WTC11 (cell line): ENCODE measurements around the gene OVCA2. TPM values are rescaled to one million over a fixed set of nuclear protein-coding genes. Genes with fewer than 3 reads are reported as not detected.

Experiments used
- ATAC-seq: fragments of 200-7000 bp; cut with Tn5 transposase; 2 replicates; pipeline ENCODE4 v1.10.0; 2021; ENCODE audit warnings: mild to moderate bottlenecking, moderate library complexity
- CTCF ChIA-PET: fragments of 300-600 bp; sonication (Branson Sonifier 250); formaldehyde crosslinking; loops from one replicate; lab custom pipeline; 2021; ENCODE audit warnings: antibody characterized with exemption; lab: Charles Lee
- POLR2A ChIA-PET: fragments of 350-600 bp; sonication (Branson Sonifier 250); formaldehyde crosslinking; loops from one replicate; lab custom pipeline; 2021; ENCODE audit warnings: antibody characterized with exemption; lab: Charles Lee
- DNase-seq: peaks from one replicate; pipeline ENCODE4 v3.0.0; 2021; ENCODE audit warnings: low spot score
- H3K27ac Mint-ChIP-seq: 2 replicates; pipeline ENCODE4 v1.8.0; 2021; ENCODE audit warnings: mixed read lengths
- H3K27me3 Mint-ChIP-seq: 2 replicates; pipeline ENCODE4 v1.8.0; 2021; ENCODE audit warnings: low read depth, mild to moderate bottlenecking, moderate library complexity, mixed read lengths
- H3K36me3 Mint-ChIP-seq: 2 replicates; pipeline ENCODE4 v1.8.0; 2021; ENCODE audit warnings: mixed read lengths
- H3K4me1 Mint-ChIP-seq: 2 replicates; pipeline ENCODE4 v1.8.0; 2022; ENCODE audit warnings: mixed read lengths
- H3K4me3 Mint-ChIP-seq: 2 replicates; pipeline ENCODE4 v1.8.0; 2021; ENCODE audit warnings: mild to moderate bottlenecking, moderate library complexity, mixed read lengths
- H3K9me3 Mint-ChIP-seq: 2 replicates; pipeline ENCODE4 v1.8.0; 2021; ENCODE audit warnings: mixed read lengths
- CBFB ChIP-seq: sonication (generic); formaldehyde crosslinking; IDR thresholded peaks from 2 replicates; pipeline ENCODE4 v1.8.1; 2022; ENCODE audit warnings: mild to moderate bottlenecking, low read depth, missing genetic modification reagents
- ELF4 ChIP-seq: sonication (generic); formaldehyde crosslinking; IDR thresholded peaks from 2 replicates; pipeline ENCODE4 v1.8.1; 2022; ENCODE audit warnings: low read depth, mild to moderate bottlenecking, moderate library complexity, missing genetic modification reagents
- ETV6 ChIP-seq: sonication (generic); formaldehyde crosslinking; IDR thresholded peaks from 2 replicates; pipeline ENCODE4 v1.8.1; 2022; ENCODE audit warnings: mild to moderate bottlenecking, missing genetic modification reagents
- KAT7 ChIP-seq: sonication (generic); formaldehyde crosslinking; IDR thresholded peaks from 2 replicates; pipeline ENCODE4 v1.8.1; 2023; ENCODE audit warnings: missing genetic modification reagents, mild to moderate bottlenecking, borderline replicate concordance
- NR2C2 ChIP-seq: sonication (generic); formaldehyde crosslinking; IDR thresholded peaks from 2 replicates; pipeline ENCODE4 v1.8.0; 2022; ENCODE audit warnings: mild to moderate bottlenecking, missing genetic modification reagents
- RELA ChIP-seq: sonication (generic); formaldehyde crosslinking; IDR thresholded peaks from 2 replicates; pipeline ENCODE4 v1.8.1; 2022; ENCODE audit warnings: missing genetic modification reagents, mild to moderate bottlenecking, borderline replicate concordance
- SMAD3 ChIP-seq: sonication (generic); formaldehyde crosslinking; IDR thresholded peaks from 2 replicates; pipeline ENCODE4 v1.8.0; 2022; ENCODE audit warnings: missing genetic modification reagents, mild to moderate bottlenecking, borderline replicate concordance
- SMAD4 ChIP-seq: sonication (generic); formaldehyde crosslinking; IDR thresholded peaks from 2 replicates; pipeline ENCODE4 v1.8.0; 2022; ENCODE audit warnings: mild to moderate bottlenecking, missing genetic modification reagents
- SOX15 ChIP-seq: fragments of 250-450 bp; sonication (Bioruptor Pico); IDR thresholded peaks from 2 replicates; pipeline ENCODE4 v1.9.0; 2021; ENCODE audit warnings: mild to moderate bottlenecking
- TEAD1 ChIP-seq: sonication (generic); formaldehyde crosslinking; IDR thresholded peaks from 2 replicates; pipeline ENCODE4 v1.8.0; 2022; ENCODE audit warnings: mild to moderate bottlenecking, missing genetic modification reagents
- total RNA-seq: library from RNA; stranded (reverse); gene quantifications from 3 replicates; pipeline ENCODE4 v1.2.3, GENCODE V29; 2021
- TF ChIP-seq, protein P1 (sequence below): sonication (generic); formaldehyde crosslinking; IDR thresholded peaks from 2 replicates; pipeline ENCODE4 v1.8.0; 2022; ENCODE audit warnings: missing genetic modification reagents
- TF ChIP-seq, protein P2 (sequence below): sonication (generic); formaldehyde crosslinking; IDR thresholded peaks from 2 replicates; pipeline ENCODE4 v1.8.1; 2022; ENCODE audit warnings: mild to moderate bottlenecking, moderate library complexity, missing genetic modification reagents
- TF ChIP-seq, protein P3 (sequence below): fragments of 250-450 bp; sonication (Bioruptor Pico); conservative IDR thresholded peaks from 2 replicates; pipeline ENCODE4 v1.9.0; 2021; ENCODE audit warnings: mild to moderate bottlenecking
- TF ChIP-seq, protein P4 (sequence below): sonication (generic); formaldehyde crosslinking; IDR thresholded peaks from 2 replicates; pipeline ENCODE4 v1.8.1; 2023; ENCODE audit warnings: mild to moderate bottlenecking, missing genetic modification reagents, borderline replicate concordance
- TF ChIP-seq, protein P5 (sequence below): sonication (generic); formaldehyde crosslinking; IDR thresholded peaks from 2 replicates; pipeline ENCODE4 v1.8.1; 2022; ENCODE audit warnings: missing genetic modification reagents, borderline replicate concordance
- TF ChIP-seq, protein P6 (sequence below): fragments of 250-450 bp; sonication (Bioruptor Pico); IDR thresholded peaks from 2 replicates; pipeline ENCODE4 v1.9.0; 2021; ENCODE audit warnings: moderate library complexity, mild to moderate bottlenecking, inconsistent platforms, borderline replicate concordance
- TF ChIP-seq, protein P7 (sequence below): sonication (generic); formaldehyde crosslinking; IDR thresholded peaks from 2 replicates; pipeline ENCODE4 v1.8.1; 2023; ENCODE audit warnings: mild to moderate bottlenecking, missing genetic modification reagents

The OVCA2 gene
- total RNA-seq, 1 experiment from 2014 or later = 23.5 TPM

DNA sequence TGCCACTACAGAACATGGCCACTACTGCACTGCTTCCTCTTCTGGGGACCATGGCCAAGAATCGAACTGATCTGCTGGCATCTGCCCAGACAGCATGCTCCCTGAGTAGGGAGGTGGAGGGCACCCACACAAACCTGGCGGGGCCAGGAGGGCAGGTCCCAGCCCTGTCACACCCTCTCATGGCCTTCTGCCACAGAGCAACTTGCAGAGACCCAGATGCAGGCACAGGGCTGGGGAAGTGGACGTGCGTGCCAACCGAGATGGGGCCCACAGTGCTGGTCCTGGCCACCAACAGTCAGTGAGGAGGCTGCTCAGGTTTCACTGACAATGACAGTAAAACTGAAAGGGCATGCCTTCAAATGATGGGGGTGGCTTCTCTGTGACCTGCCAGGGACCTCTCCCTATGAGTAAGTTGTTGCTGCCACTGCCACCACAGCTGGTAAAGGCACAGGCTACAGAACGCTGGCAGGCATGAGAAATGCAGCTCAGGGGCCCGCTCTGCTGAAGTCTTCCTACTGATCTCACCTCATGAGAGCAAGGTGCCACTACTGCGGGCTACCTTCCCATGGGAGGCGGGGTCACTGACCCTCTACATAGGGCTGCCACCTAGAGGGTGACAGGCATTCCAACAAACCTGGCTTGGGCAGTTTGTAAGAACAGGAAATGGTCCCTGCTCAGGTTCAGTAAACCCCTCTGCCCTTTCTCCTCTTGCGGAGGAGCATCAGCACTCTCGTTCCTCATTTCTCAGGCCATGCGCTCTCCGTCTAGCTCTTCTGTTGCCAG is 28.6 kb downstream of the OVCA2 start:
- peak; percentile 58 for DNase-seq
- Mint-ChIP-seq H3K9me3 (no peaks in the 10 kb centered on the region), H3K36me3 (no peaks in the 10 kb centered on the region; the same call in 1 of the 2 replicates), H3K27ac (peak overlapping the region; percentile 75), H3K4me3 (no peak overlapping the region), H3K27me3 (no peaks in the 10 kb centered on the region), H3K4me1 (peaks cover 12% of the 10 kb centered on the region)
- ATAC-seq = peak; percentile 84
- CTCF ChIA-PET = interaction anchor here (0.6 to 11.0 kb wide), 7 partner anchors 10 to 174 kb away, joined by 3 to 96 read pairs (median 4); partner anchors contain the start of gene HIC1
- TF ChIP-seq, protein P1, sequence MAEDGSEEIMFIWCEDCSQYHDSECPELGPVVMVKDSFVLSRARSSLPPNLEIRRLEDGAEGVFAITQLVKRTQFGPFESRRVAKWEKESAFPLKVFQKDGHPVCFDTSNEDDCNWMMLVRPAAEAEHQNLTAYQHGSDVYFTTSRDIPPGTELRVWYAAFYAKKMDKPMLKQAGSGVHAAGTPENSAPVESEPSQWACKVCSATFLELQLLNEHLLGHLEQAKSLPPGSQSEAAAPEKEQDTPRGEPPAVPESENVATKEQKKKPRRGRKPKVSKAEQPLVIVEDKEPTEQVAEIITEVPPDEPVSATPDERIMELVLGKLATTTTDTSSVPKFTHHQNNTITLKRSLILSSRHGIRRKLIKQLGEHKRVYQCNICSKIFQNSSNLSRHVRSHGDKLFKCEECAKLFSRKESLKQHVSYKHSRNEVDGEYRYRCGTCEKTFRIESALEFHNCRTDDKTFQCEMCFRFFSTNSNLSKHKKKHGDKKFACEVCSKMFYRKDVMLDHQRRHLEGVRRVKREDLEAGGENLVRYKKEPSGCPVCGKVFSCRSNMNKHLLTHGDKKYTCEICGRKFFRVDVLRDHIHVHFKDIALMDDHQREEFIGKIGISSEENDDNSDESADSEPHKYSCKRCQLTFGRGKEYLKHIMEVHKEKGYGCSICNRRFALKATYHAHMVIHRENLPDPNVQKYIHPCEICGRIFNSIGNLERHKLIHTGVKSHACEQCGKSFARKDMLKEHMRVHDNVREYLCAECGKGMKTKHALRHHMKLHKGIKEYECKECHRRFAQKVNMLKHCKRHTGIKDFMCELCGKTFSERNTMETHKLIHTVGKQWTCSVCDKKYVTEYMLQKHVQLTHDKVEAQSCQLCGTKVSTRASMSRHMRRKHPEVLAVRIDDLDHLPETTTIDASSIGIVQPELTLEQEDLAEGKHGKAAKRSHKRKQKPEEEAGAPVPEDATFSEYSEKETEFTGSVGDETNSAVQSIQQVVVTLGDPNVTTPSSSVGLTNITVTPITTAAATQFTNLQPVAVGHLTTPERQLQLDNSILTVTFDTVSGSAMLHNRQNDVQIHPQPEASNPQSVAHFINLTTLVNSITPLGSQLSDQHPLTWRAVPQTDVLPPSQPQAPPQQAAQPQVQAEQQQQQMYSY (CRISPR knock-in tag) = peak; percentile 44
- TF ChIP-seq, protein P2, sequence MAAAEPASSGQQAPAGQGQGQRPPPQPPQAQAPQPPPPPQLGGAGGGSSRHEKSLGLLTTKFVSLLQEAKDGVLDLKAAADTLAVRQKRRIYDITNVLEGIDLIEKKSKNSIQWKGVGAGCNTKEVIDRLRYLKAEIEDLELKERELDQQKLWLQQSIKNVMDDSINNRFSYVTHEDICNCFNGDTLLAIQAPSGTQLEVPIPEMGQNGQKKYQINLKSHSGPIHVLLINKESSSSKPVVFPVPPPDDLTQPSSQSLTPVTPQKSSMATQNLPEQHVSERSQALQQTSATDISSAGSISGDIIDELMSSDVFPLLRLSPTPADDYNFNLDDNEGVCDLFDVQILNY = no peak
- no peak for TF ChIP-seq ELF4 (CRISPR knock-in tag)
- no peak for TF ChIP-seq SMAD3 (CRISPR knock-in tag)
- POLR2A ChIA-PET = interaction anchor here (0.6 kb wide), 1 partner anchor 140 kb away, joined by 5 read pairs; no protein-coding TSS in a partner anchor

DNA sequence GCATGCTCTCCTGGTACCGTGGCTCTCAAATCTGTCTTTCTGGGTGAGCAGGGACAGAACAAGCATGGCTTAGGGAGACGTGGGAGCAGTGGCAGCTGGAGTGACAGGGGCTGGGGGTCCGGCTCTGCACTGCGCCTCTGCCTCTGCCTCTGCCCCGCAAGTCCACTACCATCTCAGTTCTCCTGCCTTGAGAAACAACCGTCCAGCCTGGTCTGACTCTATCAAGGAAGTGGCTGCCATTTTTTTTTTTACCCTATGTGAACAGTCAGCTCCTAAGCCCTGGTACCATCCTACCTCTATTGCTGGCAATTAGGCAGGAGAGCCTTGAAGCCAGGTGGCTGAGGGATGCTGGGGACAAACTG is 29.2 kb downstream of the OVCA2 start:
- Mint-ChIP-seq H3K27me3 (no peaks in the 10 kb centered on the region), H3K4me1 (peaks cover 17% of the 10 kb centered on the region), H3K36me3 (no peaks in the 10 kb centered on the region; the same call in 1 of the 2 replicates), H3K9me3 (no peaks in the 10 kb centered on the region), H3K27ac (peak overlapping the region; percentile 34), H3K4me3 (no peak overlapping the region)
- no peak for ATAC-seq
- ChIA-PET POLR2A (no interaction called here), CTCF (interaction anchor here (0.7 to 11.0 kb wide), 8 partner anchors 10 to 174 kb away, joined by 3 to 96 read pairs (median 4); partner anchors contain the start of gene HIC1)
- no peak for DNase-seq
- TF ChIP-seq TEAD1 (CRISPR knock-in tag) (no peak), ETV6 (CRISPR knock-in tag) (no peak), SOX15 (no peak), NR2C2 (CRISPR knock-in tag) (no peak), KAT7 (no peak), CBFB (no peak), SMAD4 (CRISPR knock-in tag) (no peak), RELA (CRISPR knock-in tag) (no peak)
- TF ChIP-seq, protein P3, sequence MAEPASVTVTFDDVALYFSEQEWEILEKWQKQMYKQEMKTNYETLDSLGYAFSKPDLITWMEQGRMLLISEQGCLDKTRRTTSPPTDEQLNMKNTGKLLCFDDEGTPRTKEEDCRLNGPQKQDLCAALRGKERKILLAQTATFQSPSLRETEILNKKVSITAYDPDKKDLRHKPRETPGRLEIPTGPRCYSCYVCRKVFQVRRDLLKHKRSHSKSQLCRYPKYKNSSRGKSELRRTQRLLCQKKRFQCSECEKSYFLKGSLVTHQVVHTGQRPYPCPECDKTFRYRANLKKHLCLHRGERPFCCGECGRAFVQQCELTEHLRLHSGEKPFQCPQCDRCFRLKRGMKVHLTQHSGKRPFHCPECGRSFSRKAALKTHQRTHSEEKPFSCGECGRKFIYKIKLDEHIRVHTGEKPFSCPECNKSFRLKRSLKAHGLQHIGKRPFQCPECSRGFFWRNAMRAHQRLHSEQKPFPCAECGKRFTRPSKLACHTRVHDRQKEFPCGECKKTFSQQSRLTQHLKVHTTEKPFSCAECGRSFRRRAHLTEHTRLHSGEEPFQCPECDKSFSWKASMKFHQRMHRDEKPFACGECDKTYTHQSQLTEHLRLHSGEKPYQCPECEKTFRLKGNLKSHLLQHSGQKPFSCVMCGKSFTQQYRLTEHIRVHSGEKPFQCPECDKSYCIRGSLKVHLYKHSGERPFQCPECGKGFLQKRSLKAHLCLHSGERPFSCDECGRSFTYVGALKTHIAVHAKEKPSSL (CRISPR knock-in tag) = no peak
- TF ChIP-seq, protein P4, sequence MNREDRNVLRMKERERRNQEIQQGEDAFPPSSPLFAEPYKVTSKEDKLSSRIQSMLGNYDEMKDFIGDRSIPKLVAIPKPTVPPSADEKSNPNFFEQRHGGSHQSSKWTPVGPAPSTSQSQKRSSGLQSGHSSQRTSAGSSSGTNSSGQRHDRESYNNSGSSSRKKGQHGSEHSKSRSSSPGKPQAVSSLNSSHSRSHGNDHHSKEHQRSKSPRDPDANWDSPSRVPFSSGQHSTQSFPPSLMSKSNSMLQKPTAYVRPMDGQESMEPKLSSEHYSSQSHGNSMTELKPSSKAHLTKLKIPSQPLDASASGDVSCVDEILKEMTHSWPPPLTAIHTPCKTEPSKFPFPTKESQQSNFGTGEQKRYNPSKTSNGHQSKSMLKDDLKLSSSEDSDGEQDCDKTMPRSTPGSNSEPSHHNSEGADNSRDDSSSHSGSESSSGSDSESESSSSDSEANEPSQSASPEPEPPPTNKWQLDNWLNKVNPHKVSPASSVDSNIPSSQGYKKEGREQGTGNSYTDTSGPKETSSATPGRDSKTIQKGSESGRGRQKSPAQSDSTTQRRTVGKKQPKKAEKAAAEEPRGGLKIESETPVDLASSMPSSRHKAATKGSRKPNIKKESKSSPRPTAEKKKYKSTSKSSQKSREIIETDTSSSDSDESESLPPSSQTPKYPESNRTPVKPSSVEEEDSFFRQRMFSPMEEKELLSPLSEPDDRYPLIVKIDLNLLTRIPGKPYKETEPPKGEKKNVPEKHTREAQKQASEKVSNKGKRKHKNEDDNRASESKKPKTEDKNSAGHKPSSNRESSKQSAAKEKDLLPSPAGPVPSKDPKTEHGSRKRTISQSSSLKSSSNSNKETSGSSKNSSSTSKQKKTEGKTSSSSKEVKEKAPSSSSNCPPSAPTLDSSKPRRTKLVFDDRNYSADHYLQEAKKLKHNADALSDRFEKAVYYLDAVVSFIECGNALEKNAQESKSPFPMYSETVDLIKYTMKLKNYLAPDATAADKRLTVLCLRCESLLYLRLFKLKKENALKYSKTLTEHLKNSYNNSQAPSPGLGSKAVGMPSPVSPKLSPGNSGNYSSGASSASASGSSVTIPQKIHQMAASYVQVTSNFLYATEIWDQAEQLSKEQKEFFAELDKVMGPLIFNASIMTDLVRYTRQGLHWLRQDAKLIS (CRISPR knock-in tag) = no peak
- TF ChIP-seq, protein P5, sequence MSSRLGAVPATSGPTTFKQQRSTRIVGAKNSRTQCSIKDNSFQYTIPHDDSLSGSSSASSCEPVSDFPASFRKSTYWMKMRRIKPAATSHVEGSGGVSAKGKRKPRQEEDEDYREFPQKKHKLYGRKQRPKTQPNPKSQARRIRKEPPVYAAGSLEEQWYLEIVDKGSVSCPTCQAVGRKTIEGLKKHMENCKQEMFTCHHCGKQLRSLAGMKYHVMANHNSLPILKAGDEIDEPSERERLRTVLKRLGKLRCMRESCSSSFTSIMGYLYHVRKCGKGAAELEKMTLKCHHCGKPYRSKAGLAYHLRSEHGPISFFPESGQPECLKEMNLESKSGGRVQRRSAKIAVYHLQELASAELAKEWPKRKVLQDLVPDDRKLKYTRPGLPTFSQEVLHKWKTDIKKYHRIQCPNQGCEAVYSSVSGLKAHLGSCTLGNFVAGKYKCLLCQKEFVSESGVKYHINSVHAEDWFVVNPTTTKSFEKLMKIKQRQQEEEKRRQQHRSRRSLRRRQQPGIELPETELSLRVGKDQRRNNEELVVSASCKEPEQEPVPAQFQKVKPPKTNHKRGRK (CRISPR knock-in tag) = no peak
- TF ChIP-seq, protein P6, sequence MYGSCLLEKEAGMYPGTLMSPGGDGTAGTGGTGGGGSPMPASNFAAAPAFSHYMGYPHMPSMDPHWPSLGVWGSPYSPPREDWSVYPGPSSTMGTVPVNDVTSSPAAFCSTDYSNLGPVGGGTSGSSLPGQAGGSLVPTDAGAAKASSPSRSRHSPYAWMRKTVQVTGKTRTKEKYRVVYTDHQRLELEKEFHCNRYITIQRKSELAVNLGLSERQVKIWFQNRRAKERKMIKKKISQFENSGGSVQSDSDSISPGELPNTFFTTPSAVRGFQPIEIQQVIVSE (CRISPR knock-in tag) = no peak
- TF ChIP-seq, protein P7, sequence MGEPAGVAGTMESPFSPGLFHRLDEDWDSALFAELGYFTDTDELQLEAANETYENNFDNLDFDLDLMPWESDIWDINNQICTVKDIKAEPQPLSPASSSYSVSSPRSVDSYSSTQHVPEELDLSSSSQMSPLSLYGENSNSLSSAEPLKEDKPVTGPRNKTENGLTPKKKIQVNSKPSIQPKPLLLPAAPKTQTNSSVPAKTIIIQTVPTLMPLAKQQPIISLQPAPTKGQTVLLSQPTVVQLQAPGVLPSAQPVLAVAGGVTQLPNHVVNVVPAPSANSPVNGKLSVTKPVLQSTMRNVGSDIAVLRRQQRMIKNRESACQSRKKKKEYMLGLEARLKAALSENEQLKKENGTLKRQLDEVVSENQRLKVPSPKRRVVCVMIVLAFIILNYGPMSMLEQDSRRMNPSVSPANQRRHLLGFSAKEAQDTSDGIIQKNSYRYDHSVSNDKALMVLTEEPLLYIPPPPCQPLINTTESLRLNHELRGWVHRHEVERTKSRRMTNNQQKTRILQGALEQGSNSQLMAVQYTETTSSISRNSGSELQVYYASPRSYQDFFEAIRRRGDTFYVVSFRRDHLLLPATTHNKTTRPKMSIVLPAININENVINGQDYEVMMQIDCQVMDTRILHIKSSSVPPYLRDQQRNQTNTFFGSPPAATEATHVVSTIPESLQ (CRISPR knock-in tag) = no peak
